Neural cell (in vitro differentiated cells): ENCODE results near the gene PREX1. TPM values are rescaled to one million over a fixed set of nuclear protein-coding genes. Genes with fewer than 3 reads are reported as not detected.

ENCODE experiments used
- H2AFZ ChIP-seq: fragments of 200-600, 300-800 bp; sonication (generic), shearing (Covaris generic); 2 replicates; pipeline ENCODE4 v1.6.0; 2014; ENCODE audit warnings: low read depth, mild to moderate bottlenecking, antibody characterized with exemption, low read length, moderate library complexity
- H3F3A ChIP-seq: fragments of 200-600 bp; shearing (Covaris generic); 2 replicates; pipeline ENCODE4 v1.6.1; 2016; ENCODE audit warnings: mild to moderate bottlenecking, moderate library complexity, mixed read lengths, antibody characterized with exemption, low read length; ENCODE audit not compliant: insufficient read depth, poor library complexity, severe bottlenecking
- H3K27ac ChIP-seq: fragments of 200-600, 300-800 bp; sonication (generic), shearing (Covaris generic); 2 replicates; pipeline ENCODE4 v1.5.1; 2014; ENCODE audit warnings: mild to moderate bottlenecking, low read length, moderate library complexity
- H3K27me3 ChIP-seq: fragments of 300-800, 200-600 bp; sonication (generic), shearing (Covaris generic); 2 replicates; pipeline ENCODE4 v1.6.0; 2014; ENCODE audit warnings: mild to moderate bottlenecking, low read depth, low read length, moderate library complexity; ENCODE audit not compliant: insufficient read depth
- H3K36me3 ChIP-seq: fragments of 300-800, 200-600 bp; sonication (generic), shearing (Covaris generic); 2 replicates; pipeline ENCODE4 v1.5.1; 2014; ENCODE audit warnings: mild to moderate bottlenecking, antibody characterized with exemption, low read length, moderate library complexity; ENCODE audit not compliant: insufficient read depth
- H3K4me2 ChIP-seq: fragments of 300-800, 200-600 bp; sonication (generic), shearing (Covaris generic); 2 replicates; pipeline ENCODE4 v1.6.0; 2014; ENCODE audit warnings: mild to moderate bottlenecking, low read length
- H3K4me3 ChIP-seq: fragments of 300-800, 200-600 bp; sonication (generic), shearing (Covaris generic); 2 replicates; pipeline ENCODE4 v1.5.1; 2014; ENCODE audit warnings: mild to moderate bottlenecking, low read length, moderate library complexity
- H3K79me2 ChIP-seq: fragments of 200-600 bp; shearing (Covaris generic); replicated peaks from 2 replicates; pipeline ENCODE4 v1.6.0; 2014; ENCODE audit warnings: mild to moderate bottlenecking, low read length, moderate library complexity; ENCODE audit not compliant: insufficient read depth
- H3K9ac ChIP-seq: fragments of 300-800, 200-600 bp; sonication (generic), shearing (Covaris generic); 2 replicates; pipeline ENCODE4 v1.6.1; 2016; ENCODE audit warnings: mild to moderate bottlenecking, low read length, mixed read lengths
- H3K9me2 ChIP-seq: fragments of 200-600 bp; shearing (Covaris generic); 2 replicates; pipeline ENCODE4 v1.6.1; 2016; ENCODE audit warnings: mild to moderate bottlenecking, low read length, mixed read lengths; ENCODE audit not compliant: insufficient read depth
- H3K9me3 ChIP-seq: fragments of 200-600, 300-800 bp; sonication (generic), shearing (Covaris generic); 2 replicates; pipeline ENCODE4 v1.6.1; 2016; ENCODE audit warnings: mild to moderate bottlenecking, mixed run types, low read length, moderate library complexity, mixed read lengths
- H4K20me1 ChIP-seq: fragments of 200-600 bp; shearing (Covaris generic); 2 replicates; pipeline ENCODE4 v1.6.1; 2016; ENCODE audit warnings: mild to moderate bottlenecking, mixed run types; ENCODE audit not compliant: insufficient read depth
- EP300 ChIP-seq: fragments of 450-650 bp; conservative IDR thresholded peaks from 2 replicates; pipeline ENCODE4 v1.6.1; 2014; ENCODE audit warnings: antibody characterized with exemption, mild to moderate bottlenecking, moderate library complexity; ENCODE audit not compliant: poor library complexity, severe bottlenecking
- EZH2 ChIP-seq: fragments of 200-600, 300-800 bp; shearing (Covaris generic), sonication (generic); IDR thresholded peaks from 2 replicates; pipeline ENCODE4 v1.6.1; 2014; ENCODE audit warnings: antibody characterized with exemption, low read length, borderline replicate concordance, mild to moderate bottlenecking; ENCODE audit not compliant: insufficient read depth, poor library complexity, severe bottlenecking
- MXI1 ChIP-seq: fragments of 450-650 bp; conservative IDR thresholded peaks from 2 replicates; pipeline ENCODE4 v1.6.1; 2014; ENCODE audit warnings: antibody characterized with exemption, mild to moderate bottlenecking; ENCODE audit not compliant: poor library complexity, severe bottlenecking
- POLR2AphosphoS5 ChIP-seq: IDR thresholded peaks from 2 replicates; pipeline ENCODE4 v1.6.1; 2012
- RAD21 ChIP-seq: fragments of 450-650 bp; conservative IDR thresholded peaks from 2 replicates; pipeline ENCODE4 v1.6.1; 2014; ENCODE audit warnings: antibody characterized with exemption, mild to moderate bottlenecking, moderate library complexity
- SMC3 ChIP-seq: fragments of 450-650 bp; conservative IDR thresholded peaks from 2 replicates; pipeline ENCODE4 v1.6.1; 2014; ENCODE audit warnings: antibody characterized with exemption, mild to moderate bottlenecking, moderate library complexity; ENCODE audit not compliant: poor library complexity
- TAF1 ChIP-seq: IDR thresholded peaks from 2 replicates; pipeline ENCODE4 v1.6.1; 2012; ENCODE audit warnings: low read depth
- polyA plus RNA-seq: library from polyadenylated mRNA; depleted of rRNA; stranded (reverse); fragments of >200 nt; gene quantifications from 2 replicates; pipeline ENCODE4 v1.2.3, GENCODE V29; 2014
- TF ChIP-seq, protein P1 (sequence below): fragments of 450-650 bp; IDR thresholded peaks from 2 replicates; pipeline ENCODE4 v1.5.1; 2014; ENCODE audit warnings: antibody characterized with exemption, mild to moderate bottlenecking, moderate library complexity; ENCODE audit not compliant: poor library complexity, severe bottlenecking
- TF ChIP-seq, protein P2 (sequence below): IDR thresholded peaks from 2 replicates; pipeline ENCODE4 v1.6.1; 2012; ENCODE audit warnings: borderline replicate concordance

PREX1 gene
- polyA plus RNA-seq, 1 donor from 2014 or later: 0.06 TPM

DNA sequence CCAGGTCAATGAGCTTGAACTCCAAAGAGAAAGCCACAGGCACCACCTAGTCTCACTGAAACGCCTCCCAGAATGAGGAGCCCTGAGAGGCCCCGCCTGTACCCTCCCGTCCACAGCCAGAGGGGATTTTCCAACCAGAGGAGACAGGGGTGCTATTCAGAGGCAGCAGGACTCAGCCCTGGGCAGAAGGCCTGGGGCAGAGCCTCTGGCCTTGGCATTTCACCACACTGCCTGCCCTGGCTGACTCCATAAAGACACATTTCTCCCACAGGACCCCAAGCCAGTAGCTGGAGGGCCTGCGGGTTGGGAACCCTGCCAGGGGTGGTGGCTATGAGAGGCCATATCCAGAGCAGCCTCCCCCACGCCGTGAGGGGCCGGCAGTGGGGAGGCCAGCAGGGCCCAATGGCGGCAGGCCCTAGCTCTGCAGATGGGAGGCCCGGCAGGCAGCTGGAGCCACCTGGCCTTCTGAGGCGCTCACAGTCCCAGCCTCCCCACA is 159.3 kb downstream of the PREX1 start:
- Histone ChIP-seq H3F3A (no peaks in the 10 kb centered on the region), H3K4me2 (no peak overlapping the region), H3K27ac (no peak overlapping the region), H4K20me1 (no peaks in the 10 kb centered on the region), H2AFZ (no peak overlapping the region), H3K9me2 (no peaks in the 10 kb centered on the region), H3K9ac (no peak overlapping the region), H3K27me3 (no peaks in the 10 kb centered on the region), H3K4me3 (no peak overlapping the region), H3K79me2 (no peaks in the 10 kb centered on the region), H3K36me3 (no peaks in the 10 kb centered on the region), H3K9me3 (no peaks in the 10 kb centered on the region)
- TF ChIP-seq RAD21 (no peak), EP300 (no peak), EZH2 (no peak), MXI1 (no peak), POLR2AphosphoS5 (no peak), TAF1 (no peak), SMC3 (no peak)
- TF ChIP-seq, protein P1, sequence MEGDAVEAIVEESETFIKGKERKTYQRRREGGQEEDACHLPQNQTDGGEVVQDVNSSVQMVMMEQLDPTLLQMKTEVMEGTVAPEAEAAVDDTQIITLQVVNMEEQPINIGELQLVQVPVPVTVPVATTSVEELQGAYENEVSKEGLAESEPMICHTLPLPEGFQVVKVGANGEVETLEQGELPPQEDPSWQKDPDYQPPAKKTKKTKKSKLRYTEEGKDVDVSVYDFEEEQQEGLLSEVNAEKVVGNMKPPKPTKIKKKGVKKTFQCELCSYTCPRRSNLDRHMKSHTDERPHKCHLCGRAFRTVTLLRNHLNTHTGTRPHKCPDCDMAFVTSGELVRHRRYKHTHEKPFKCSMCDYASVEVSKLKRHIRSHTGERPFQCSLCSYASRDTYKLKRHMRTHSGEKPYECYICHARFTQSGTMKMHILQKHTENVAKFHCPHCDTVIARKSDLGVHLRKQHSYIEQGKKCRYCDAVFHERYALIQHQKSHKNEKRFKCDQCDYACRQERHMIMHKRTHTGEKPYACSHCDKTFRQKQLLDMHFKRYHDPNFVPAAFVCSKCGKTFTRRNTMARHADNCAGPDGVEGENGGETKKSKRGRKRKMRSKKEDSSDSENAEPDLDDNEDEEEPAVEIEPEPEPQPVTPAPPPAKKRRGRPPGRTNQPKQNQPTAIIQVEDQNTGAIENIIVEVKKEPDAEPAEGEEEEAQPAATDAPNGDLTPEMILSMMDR: no peak
- TF ChIP-seq, protein P2, sequence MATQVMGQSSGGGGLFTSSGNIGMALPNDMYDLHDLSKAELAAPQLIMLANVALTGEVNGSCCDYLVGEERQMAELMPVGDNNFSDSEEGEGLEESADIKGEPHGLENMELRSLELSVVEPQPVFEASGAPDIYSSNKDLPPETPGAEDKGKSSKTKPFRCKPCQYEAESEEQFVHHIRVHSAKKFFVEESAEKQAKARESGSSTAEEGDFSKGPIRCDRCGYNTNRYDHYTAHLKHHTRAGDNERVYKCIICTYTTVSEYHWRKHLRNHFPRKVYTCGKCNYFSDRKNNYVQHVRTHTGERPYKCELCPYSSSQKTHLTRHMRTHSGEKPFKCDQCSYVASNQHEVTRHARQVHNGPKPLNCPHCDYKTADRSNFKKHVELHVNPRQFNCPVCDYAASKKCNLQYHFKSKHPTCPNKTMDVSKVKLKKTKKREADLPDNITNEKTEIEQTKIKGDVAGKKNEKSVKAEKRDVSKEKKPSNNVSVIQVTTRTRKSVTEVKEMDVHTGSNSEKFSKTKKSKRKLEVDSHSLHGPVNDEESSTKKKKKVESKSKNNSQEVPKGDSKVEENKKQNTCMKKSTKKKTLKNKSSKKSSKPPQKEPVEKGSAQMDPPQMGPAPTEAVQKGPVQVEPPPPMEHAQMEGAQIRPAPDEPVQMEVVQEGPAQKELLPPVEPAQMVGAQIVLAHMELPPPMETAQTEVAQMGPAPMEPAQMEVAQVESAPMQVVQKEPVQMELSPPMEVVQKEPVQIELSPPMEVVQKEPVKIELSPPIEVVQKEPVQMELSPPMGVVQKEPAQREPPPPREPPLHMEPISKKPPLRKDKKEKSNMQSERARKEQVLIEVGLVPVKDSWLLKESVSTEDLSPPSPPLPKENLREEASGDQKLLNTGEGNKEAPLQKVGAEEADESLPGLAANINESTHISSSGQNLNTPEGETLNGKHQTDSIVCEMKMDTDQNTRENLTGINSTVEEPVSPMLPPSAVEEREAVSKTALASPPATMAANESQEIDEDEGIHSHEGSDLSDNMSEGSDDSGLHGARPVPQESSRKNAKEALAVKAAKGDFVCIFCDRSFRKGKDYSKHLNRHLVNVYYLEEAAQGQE: no peak

DNA sequence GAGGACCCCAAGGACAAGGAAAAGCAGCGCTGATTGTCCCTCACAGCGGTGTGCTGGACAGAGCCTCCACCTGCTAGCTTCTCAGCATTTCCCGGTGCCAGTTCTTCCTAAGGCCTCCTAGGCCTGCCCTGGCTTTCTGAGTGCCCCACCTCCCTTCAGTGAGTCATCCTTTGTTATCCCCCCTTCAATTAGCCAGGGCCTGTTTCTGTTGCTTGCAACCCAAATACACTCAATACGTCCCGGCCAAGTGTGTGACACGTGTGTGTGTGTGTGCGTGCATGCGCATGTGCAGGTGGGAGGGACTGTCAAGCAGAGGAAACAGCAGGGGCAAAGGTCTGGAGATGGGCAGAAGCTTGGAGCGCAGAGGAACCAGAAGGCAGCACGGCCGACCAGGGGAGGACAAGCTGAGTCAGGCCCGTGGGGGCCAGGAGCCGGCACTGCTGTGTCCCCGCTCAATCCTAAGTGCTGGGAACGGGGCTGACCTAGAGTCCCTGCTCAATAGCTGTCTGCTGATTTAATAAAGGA is 159.8 kb downstream of the PREX1 start:
- no peaks in the 10 kb centered on the region for H3K9me2 ChIP-seq
- H3K9me3 ChIP-seq: no peaks in the 10 kb centered on the region
- no peak overlapping the region for H3K9ac ChIP-seq
- TF ChIP-seq EP300 (no peak), SMC3 (no peak), TAF1 (no peak), RAD21 (no peak), MXI1 (no peak), POLR2AphosphoS5 (no peak), EZH2 (no peak)
- TF ChIP-seq, protein P1: no peak
- TF ChIP-seq, protein P2: no peak
- H3K27me3 ChIP-seq: no peaks in the 10 kb centered on the region
- no peak overlapping the region for H3K27ac ChIP-seq
- H2AFZ ChIP-seq: no peak overlapping the region
- no peak overlapping the region for H3K4me3 ChIP-seq
- H3K79me2 ChIP-seq: no peaks in the 10 kb centered on the region
- H3F3A ChIP-seq: no peaks in the 10 kb centered on the region
- no peaks in the 10 kb centered on the region for H3K36me3 ChIP-seq
- H3K4me2 ChIP-seq: no peak overlapping the region
- no peaks in the 10 kb centered on the region for H4K20me1 ChIP-seq
